ENCODE measurements around the gene ATP2B3.

DNA sequence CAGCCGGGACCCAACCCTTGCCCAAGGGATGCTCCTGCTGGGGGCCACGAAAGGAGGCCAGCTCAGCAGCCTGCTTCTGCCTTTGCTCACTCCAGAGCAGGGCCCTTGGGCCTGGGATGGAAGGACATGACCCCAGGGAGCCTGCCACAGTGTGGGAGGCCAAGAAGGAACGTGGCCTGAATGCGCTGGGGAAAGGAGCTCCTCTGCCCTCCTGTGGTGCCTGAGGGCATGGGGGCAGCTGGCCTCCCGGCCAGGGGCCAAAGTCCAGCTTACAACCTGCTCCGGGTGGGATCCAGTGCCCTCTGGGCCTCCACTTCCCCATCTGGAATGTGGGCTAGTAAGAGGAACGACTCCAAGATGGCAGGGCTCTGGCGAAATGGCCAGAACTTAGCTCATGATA lies 2.0 kb upstream of the ATP2B3 start:
- TF ChIP-seq, protein P1, sequence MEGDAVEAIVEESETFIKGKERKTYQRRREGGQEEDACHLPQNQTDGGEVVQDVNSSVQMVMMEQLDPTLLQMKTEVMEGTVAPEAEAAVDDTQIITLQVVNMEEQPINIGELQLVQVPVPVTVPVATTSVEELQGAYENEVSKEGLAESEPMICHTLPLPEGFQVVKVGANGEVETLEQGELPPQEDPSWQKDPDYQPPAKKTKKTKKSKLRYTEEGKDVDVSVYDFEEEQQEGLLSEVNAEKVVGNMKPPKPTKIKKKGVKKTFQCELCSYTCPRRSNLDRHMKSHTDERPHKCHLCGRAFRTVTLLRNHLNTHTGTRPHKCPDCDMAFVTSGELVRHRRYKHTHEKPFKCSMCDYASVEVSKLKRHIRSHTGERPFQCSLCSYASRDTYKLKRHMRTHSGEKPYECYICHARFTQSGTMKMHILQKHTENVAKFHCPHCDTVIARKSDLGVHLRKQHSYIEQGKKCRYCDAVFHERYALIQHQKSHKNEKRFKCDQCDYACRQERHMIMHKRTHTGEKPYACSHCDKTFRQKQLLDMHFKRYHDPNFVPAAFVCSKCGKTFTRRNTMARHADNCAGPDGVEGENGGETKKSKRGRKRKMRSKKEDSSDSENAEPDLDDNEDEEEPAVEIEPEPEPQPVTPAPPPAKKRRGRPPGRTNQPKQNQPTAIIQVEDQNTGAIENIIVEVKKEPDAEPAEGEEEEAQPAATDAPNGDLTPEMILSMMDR (IDR thresholded peaks at IDR 0.05): no peak
- TF ChIP-seq POLR2AphosphoS5 (IDR thresholded peaks at IDR 0.05; ENCODE audit: insufficient read depth in 1 of 2, low read depth in 1 of 2) (no peak), POLR2A (IDR thresholded peaks at IDR 0.05) (no peak)
